HG02759 (cell line): Measurements from ENCODE around the gene DCUN1D3.
A peak's percentile ranks its signal among the peaks of the same experiment; 100 is the strongest.

ENCODE experiments used
- ATAC-seq: cut with Tn5 transposase; IDR thresholded peaks from one replicate; pipeline ENCODE4 v1.9.1; 2021; ENCODE audit warnings: mild to moderate bottlenecking, moderate library complexity; ENCODE audit not compliant: unreplicated experiment

The DCUN1D3 gene

GRCh38 chr16:20894388-20894787 is 5.8 kb downstream of the DCUN1D3 start:
- no peak for ATAC-seq

GRCh38 chr16:20889625-20890275 is 10.4 kb downstream of the DCUN1D3 start:
- no peak for ATAC-seq

GRCh38 chr16:20887207-20887606 is 13.0 kb downstream of the DCUN1D3 start:
- no peak for ATAC-seq

- no peak for ATAC-seq
Measured at GRCh38 chr16:20886320-20886719, 13.8 kb downstream of the DCUN1D3 start.

GRCh38 chr16:20884240-20884556 is 16.0 kb downstream of the DCUN1D3 start:
- ATAC-seq, result no peak

- ATAC-seq, result no peak
Measured at GRCh38 chr16:20883554-20884239, 16.5 kb downstream of the DCUN1D3 start.

- no peak for ATAC-seq
Measured at GRCh38 chr16:20881503-20881878, 18.7 kb downstream of the DCUN1D3 start.

- no peak for ATAC-seq
Measured at GRCh38 chr16:20880867-20881502, 19.2 kb downstream of the DCUN1D3 start.

GRCh38 chr16:20879175-20880040 is 20.8 kb downstream of the DCUN1D3 start:
- ATAC-seq, result peak; percentile 36

GRCh38 chr16:20878682-20879147 is 21.4 kb downstream of the DCUN1D3 start:
- no peak for ATAC-seq

- ATAC-seq, result no peak
Measured at GRCh38 chr16:20875355-20875650, 24.9 kb downstream of the DCUN1D3 start.

- no peak for ATAC-seq
Measured at GRCh38 chr16:20874088-20874581, 26.0 kb downstream of the DCUN1D3 start.

GRCh38 chr16:20873331-20873730 is 26.8 kb downstream of the DCUN1D3 start:
- no peak for ATAC-seq

GRCh38 chr16:20871941-20872815 is 28.0 kb downstream of the DCUN1D3 start:
- no peak for ATAC-seq

GRCh38 chr16:20871258-20871657 is 28.9 kb downstream of the DCUN1D3 start:
- ATAC-seq, result no peak

GRCh38 chr16:20870122-20870820 is 29.9 kb downstream of the DCUN1D3 start:
- no peak for ATAC-seq

- no peak for ATAC-seq
Measured at GRCh38 chr16:20868890-20869289, 31.3 kb downstream of the DCUN1D3 start.

- no peak for ATAC-seq
Measured at GRCh38 chr16:20867585-20867984, 32.6 kb downstream of the DCUN1D3 start.

GRCh38 chr16:20866801-20867200 is 33.4 kb downstream of the DCUN1D3 start:
- no peak for ATAC-seq
